Measurements from ENCODE around the gene FNDC5. TPM values are rescaled to one million over a fixed set of nuclear protein-coding genes. Genes with fewer than 3 reads are reported as not detected.

FNDC5 gene
- total and polyA plus RNA-seq, 5 donors: 94.5 to 151 (median 106) TPM

Other genes with a start within 250 kb of the FNDC5 start
- 10 to 100 TPM; 28.9 to 35.0 (median 32.7) TPM for gene ZBTB8OS, start 220.4 kb downstream of the FNDC5 start, total RNA-seq
- 50.4 TPM for gene ZBTB8OS, start 220.4 kb downstream of the FNDC5 start, polyA plus RNA-seq
- 100 to 1,000 TPM; 106 to 114 (median 112) TPM for gene RBBP4, start 219.7 kb downstream of the FNDC5 start, total RNA-seq
- 52.7 TPM for gene RBBP4, start 219.7 kb downstream of the FNDC5 start, polyA plus RNA-seq
- gene SYNC, start 168.1 kb downstream of the FNDC5 start, total RNA-seq: 10 to 100 TPM; 18.4 to 33.6 (median 24.5) TPM
- gene SYNC, start 168.1 kb downstream of the FNDC5 start, polyA plus RNA-seq: 14.1 TPM
- 10 to 100 TPM; 29.3 to 54.7 (median 36.4) TPM for gene YARS1, start 53.6 kb downstream of the FNDC5 start, total RNA-seq
- 20.8 TPM for gene YARS1, start 53.6 kb downstream of the FNDC5 start, polyA plus RNA-seq
- gene S100PBP, start 53.3 kb downstream of the FNDC5 start, total RNA-seq: 10 to 100 TPM; 14.2 to 19.8 (median 15.4) TPM
- gene S100PBP, start 53.3 kb downstream of the FNDC5 start, polyA plus RNA-seq: 8.1 TPM
- gene HPCA, start 15.6 kb upstream of the FNDC5 start, total RNA-seq: not detected
- gene HPCA, start 15.6 kb upstream of the FNDC5 start, polyA plus RNA-seq: 0.07 TPM
- 10 to 100 TPM in 1 of 4 donors, 1 to 10 TPM in 3; 7.8 to 11.6 (median 8.7) TPM for gene TMEM54, start 30.5 kb upstream of the FNDC5 start, total RNA-seq
- 9.9 TPM for gene TMEM54, start 30.5 kb upstream of the FNDC5 start, polyA plus RNA-seq
- gene RNF19B, start 93.9 kb upstream of the FNDC5 start, total RNA-seq: 10 to 100 TPM in 3 of 4 donors, 1 to 10 TPM in 1; 9.8 to 12.5 (median 11.3) TPM
- gene RNF19B, start 93.9 kb upstream of the FNDC5 start, polyA plus RNA-seq: 3.8 TPM
- 100 to 1,000 TPM; 114 to 143 (median 130) TPM for gene AK2, start 166.0 kb upstream of the FNDC5 start, total RNA-seq
- gene AK2, start 166.0 kb upstream of the FNDC5 start, polyA plus RNA-seq: 149 TPM
- 1 to 10 TPM; 4.1 to 7.9 (median 5.4) TPM for gene AZIN2, start 210.2 kb upstream of the FNDC5 start, total RNA-seq
- 2.4 TPM for gene AZIN2, start 210.2 kb upstream of the FNDC5 start, polyA plus RNA-seq